Keratinocyte (primary cell): ENCODE results near the gene CCDC150. TPM values are rescaled to one million over a fixed set of nuclear protein-coding genes. Genes with fewer than 3 reads are reported as not detected.
A peak's percentile ranks its signal among the peaks of the same experiment; 100 is the strongest.

ENCODE experiments used
- DNase-seq: peaks from one replicate; pipeline ENCODE4 v3.0.0-alpha.2; 2011; ENCODE audit warnings: low read depth, missing footprints, low spot score
- FAIRE-seq: peaks from 2 replicates; lab custom pipeline; 2011; peaks lifted over from hg19 to GRCh38; lab: Jason Lieb, UNC
- H2AFZ ChIP-seq: 2 replicates; pipeline ENCODE4 v1.6.0; 2012; ENCODE audit warnings: low read length, control low read depth, inconsistent platforms; ENCODE audit not compliant: control insufficient read depth
- H3K27ac ChIP-seq: 2 replicates; pipeline ENCODE4 v1.5.1; 2011; ENCODE audit warnings: low read length; ENCODE audit not compliant: control insufficient read depth, insufficient read depth
- H3K27me3 ChIP-seq: 3 replicates; pipeline ENCODE4 v1.6.0; 2011; ENCODE audit warnings: low read length; ENCODE audit not compliant: control insufficient read depth, insufficient read depth; ENCODE audit errors: extremely low read depth
- H3K36me3 ChIP-seq, 2 experiments: 2 replicates in 1 of 2; 3 replicates in 1 of 2; pipeline ENCODE4 v1.5.1; 2011; ENCODE audit warnings: low read length in 2 of 2, mild to moderate bottlenecking in 1 of 2; ENCODE audit not compliant: control insufficient read depth in 2 of 2, insufficient read depth in 2 of 2; ENCODE audit errors: extremely low read depth in 1 of 2
- H3K4me1 ChIP-seq: 3 replicates; pipeline ENCODE4 v1.5.1; 2011; ENCODE audit warnings: low read length; ENCODE audit not compliant: control insufficient read depth, insufficient read depth; ENCODE audit errors: extremely low read depth
- H3K4me2 ChIP-seq: 3 replicates; pipeline ENCODE4 v1.6.0; 2011; ENCODE audit warnings: low read depth, low read length; ENCODE audit not compliant: control insufficient read depth, insufficient read depth; ENCODE audit errors: extremely low read depth
- H3K4me3 ChIP-seq, 3 experiments: fragments of 200-600 bp in 1 of 3; sonication (generic) in 1 of 3; 2 replicates in 2 of 3; 3 replicates in 1 of 3; pipeline ENCODE4 v1.5.1; 2011 to 2016; ENCODE audit warnings: low read length in 3 of 3, mild to moderate bottlenecking in 3 of 3, control low read depth in 2 of 3, inconsistent platforms in 1 of 3, low read depth in 1 of 3, mixed read lengths in 1 of 3, mixed run types in 1 of 3, moderate library complexity in 1 of 3; ENCODE audit not compliant: control insufficient read depth in 2 of 3, insufficient read depth in 2 of 3; ENCODE audit errors: extremely low read depth in 1 of 3
- H3K79me2 ChIP-seq: 2 replicates; pipeline ENCODE4 v1.6.0; 2012; ENCODE audit warnings: low read length; ENCODE audit not compliant: control insufficient read depth, insufficient read depth
- H3K9ac ChIP-seq: 3 replicates; pipeline ENCODE4 v1.6.0; 2011; ENCODE audit warnings: low read length; ENCODE audit not compliant: control insufficient read depth, insufficient read depth; ENCODE audit errors: extremely low read depth
- H3K9me1 ChIP-seq: 3 replicates; pipeline ENCODE4 v1.6.0; 2011; ENCODE audit warnings: low read length; ENCODE audit not compliant: control insufficient read depth, insufficient read depth; ENCODE audit errors: extremely low read depth
- H3K9me3 ChIP-seq: 2 replicates; pipeline ENCODE4 v1.5.1; 2012; ENCODE audit warnings: low read depth, low read length; ENCODE audit not compliant: control insufficient read depth
- H4K20me1 ChIP-seq: 3 replicates; pipeline ENCODE4 v1.6.0; 2011; ENCODE audit warnings: low read length; ENCODE audit not compliant: control insufficient read depth, insufficient read depth; ENCODE audit errors: extremely low read depth
- EZH2 ChIP-seq: IDR thresholded peaks from one replicate; pipeline ENCODE4 v1.6.1; 2012; ENCODE audit warnings: inconsistent platforms, mild to moderate bottlenecking, low read length, moderate library complexity
- dilution Hi-C: fragments of 300-500 bp; cut with MboI; formaldehyde crosslinking; loops from one replicate; pipeline ENCODE4 v1.7.0; 2020; ENCODE audit warnings: low sequenced_read_pairs; ENCODE audit not compliant: extremely low pct_ligation_motif_present
- polyA minus RNA-seq, 3 experiments: library from RNA; depleted of rRNA, polyadenylated mRNA; stranded (reverse); fragments of >200 nt; gene quantifications; 1 replicate in 1 of 3; 2 replicates in 1 of 3; 3 replicates in 1 of 3; pipeline ENCODE4 v1.2.3, GENCODE V29; 2011
- polyA plus RNA-seq, 5 experiments: library from polyadenylated mRNA; depleted of rRNA in 3 of 5; stranded (reverse) in 3 of 5; stranded (forward) in 1 of 5; unstranded in 1 of 5; fragments of >200 nt; gene quantifications; 1 replicate in 1 of 5; 2 replicates in 3 of 5; 3 replicates in 1 of 5; pipeline versions ENCODE4 v1.2.1 to v1.2.3, GENCODE V29; 2011 to 2012; ENCODE audit warnings: missing spikeins in 2 of 5, low read depth in 1 of 5, low replicate concordance in 1 of 5
- TF ChIP-seq, protein P1 (sequence below), 3 experiments: IDR thresholded peaks in 1 of 3; conservative IDR thresholded peaks in 1 of 3; optimal IDR thresholded peaks in 1 of 3; 2 replicates in 2 of 3; 3 replicates in 1 of 3; pipeline versions ENCODE3 to v1.5.1; 2011; ENCODE audit warnings: low read length in 3 of 3, mild to moderate bottlenecking in 3 of 3, moderate library complexity in 2 of 3, control low read depth in 1 of 3, inconsistent platforms in 1 of 3; ENCODE audit not compliant: insufficient read depth in 2 of 3; ENCODE audit errors: extremely low read depth in 1 of 3

Gene CCDC150
- polyA plus RNA-seq, result 0.86 to 5.0 TPM (median 2.3 TPM) in 3 replicates
- 1.2 TPM for polyA plus RNA-seq (2011; ENCODE audit: low read depth)
- polyA plus RNA-seq (2011; cell fraction: cytosol; rRNA removed), result 0.26 and 0.40 TPM in 2 replicates
- 9.2 and 10.6 TPM in 2 replicates for polyA plus RNA-seq (2011; cell fraction: nucleus; rRNA removed)
- 0.61 and 1.6 TPM in 2 replicates for polyA plus RNA-seq (2012; ENCODE audit: low replicate concordance)
- polyA minus RNA-seq, result 1.2 to 7.8 TPM in 2 of 3 replicates, not detected in the other
- not detected for polyA minus RNA-seq (2011; cell fraction: cytosol; rRNA and poly(A)+ RNA removed)
- 1.3 and 3.6 TPM in 2 replicates for polyA minus RNA-seq (2011; cell fraction: nucleus; rRNA and poly(A)+ RNA removed)

DNA sequence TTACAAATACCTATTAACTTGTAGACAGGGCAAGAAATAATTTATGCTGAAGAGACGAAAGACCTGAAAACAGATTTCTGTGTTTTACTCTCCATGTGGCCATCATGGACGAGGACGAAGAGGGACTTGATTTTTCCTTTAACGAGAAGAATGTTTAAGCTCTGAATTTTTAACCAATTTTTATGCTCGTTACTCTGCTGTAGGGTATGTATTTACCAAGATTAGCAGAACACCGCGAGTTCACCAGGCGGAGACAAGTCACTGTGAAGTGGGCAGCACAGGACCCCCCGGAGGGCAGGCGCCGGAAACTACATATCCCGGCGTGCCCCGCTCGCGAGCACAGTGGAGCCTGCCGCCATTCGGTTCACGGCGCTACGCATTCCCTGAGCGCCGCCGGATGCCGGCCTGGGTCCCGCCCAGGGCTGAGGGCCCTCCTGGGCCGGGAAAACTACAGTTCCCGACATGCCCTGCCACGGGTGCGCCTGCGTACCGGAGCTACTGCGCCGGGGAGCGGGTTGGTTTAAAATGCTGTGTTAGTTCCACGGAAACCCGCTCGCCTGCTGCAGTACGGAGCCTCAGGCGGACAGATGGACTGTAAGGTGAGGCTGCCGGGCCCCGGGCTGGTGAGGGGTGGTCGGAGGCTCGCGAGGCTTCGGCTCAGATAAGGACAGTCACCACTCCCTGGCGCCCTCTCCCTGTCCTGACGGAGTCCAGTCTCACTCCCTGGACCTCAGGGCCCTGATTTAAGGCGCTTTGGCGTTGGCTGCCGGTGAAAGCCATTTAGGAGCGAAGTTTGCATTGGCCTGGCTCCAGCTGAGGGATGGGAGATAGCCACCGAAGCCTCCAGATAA lies at the start of gene CCDC150:
TSS of gene CCDC150 (plus strand) at position 536 of the 851 bp plus-strand sequence. CDS start at position 588, 52 bp downstream.
- peaks cover 6% of the 10 kb centered on the region for H3K4me1 ChIP-seq
- TF ChIP-seq, protein P1, sequence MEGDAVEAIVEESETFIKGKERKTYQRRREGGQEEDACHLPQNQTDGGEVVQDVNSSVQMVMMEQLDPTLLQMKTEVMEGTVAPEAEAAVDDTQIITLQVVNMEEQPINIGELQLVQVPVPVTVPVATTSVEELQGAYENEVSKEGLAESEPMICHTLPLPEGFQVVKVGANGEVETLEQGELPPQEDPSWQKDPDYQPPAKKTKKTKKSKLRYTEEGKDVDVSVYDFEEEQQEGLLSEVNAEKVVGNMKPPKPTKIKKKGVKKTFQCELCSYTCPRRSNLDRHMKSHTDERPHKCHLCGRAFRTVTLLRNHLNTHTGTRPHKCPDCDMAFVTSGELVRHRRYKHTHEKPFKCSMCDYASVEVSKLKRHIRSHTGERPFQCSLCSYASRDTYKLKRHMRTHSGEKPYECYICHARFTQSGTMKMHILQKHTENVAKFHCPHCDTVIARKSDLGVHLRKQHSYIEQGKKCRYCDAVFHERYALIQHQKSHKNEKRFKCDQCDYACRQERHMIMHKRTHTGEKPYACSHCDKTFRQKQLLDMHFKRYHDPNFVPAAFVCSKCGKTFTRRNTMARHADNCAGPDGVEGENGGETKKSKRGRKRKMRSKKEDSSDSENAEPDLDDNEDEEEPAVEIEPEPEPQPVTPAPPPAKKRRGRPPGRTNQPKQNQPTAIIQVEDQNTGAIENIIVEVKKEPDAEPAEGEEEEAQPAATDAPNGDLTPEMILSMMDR (optimal IDR thresholded peaks at IDR 0.05 in 1 of 3, IDR thresholded peaks at IDR 0.05 in 1 of 3, conservative IDR thresholded peaks at IDR 0.05 in 1 of 3; ENCODE audit: extremely low read depth in 1 of 3, insufficient read depth in 2 of 3, low read length in 3 of 3), result peak in 2 of 3 experiments; percentile 32 to 36
- TF ChIP-seq EZH2, result no peak
- no peaks in the 10 kb centered on the region for H3K36me3 ChIP-seq
- peak within 1 kb of the TSS; percentile 74 to 80 (median 79) for H3K4me3 ChIP-seq
- H2AFZ ChIP-seq, result peak within 1 kb of the TSS; percentile 98
- DNase-seq (peak; percentile 33), FAIRE-seq (peak; percentile 29)
- peak within 1 kb of the TSS; percentile 77 for H3K9ac ChIP-seq
- peak within 1 kb of the TSS; percentile 61 for H3K27ac ChIP-seq
- no peaks in the 10 kb centered on the region for H4K20me1 ChIP-seq
- no peaks in the 10 kb centered on the region for H3K9me1 ChIP-seq
- peak within 1 kb of the TSS; percentile 97 for H3K4me2 ChIP-seq
- dilution Hi-C loops, result no loop called here
- no peaks in the 10 kb centered on the region for H3K27me3 ChIP-seq
- peaks cover 3% of the 10 kb centered on the region for H3K79me2 ChIP-seq
- H3K9me3 ChIP-seq, result no peaks in the 10 kb centered on the region

DNA sequence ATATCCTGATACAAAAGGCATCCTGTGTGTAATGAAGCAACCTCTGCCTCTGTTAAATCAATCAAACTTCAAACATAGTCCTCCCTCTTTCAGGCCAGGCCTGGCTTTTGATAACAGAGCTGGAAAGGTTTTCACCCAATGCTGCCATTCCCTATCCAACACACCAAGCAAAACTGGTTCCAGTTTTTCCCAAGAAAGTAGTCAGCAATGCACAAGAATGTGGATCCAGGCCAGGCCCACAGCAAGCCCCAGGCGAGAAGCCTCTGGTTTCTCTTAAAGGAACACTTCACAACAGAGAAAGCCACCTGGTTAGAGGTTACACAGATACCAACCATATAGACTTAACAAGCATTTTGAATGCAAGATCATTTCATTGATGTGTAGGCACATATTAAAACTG lies 49.2 kb upstream of the CCDC150 start:
- H2AFZ ChIP-seq, result no peak overlapping the region
- no peak overlapping the region for H3K27ac ChIP-seq
- H3K36me3 ChIP-seq, result no peaks in the 10 kb centered on the region
- H3K27me3 ChIP-seq, result peaks cover 28% of the 10 kb centered on the region
- no peak overlapping the region for H3K9ac ChIP-seq
- H4K20me1 ChIP-seq, result no peaks in the 10 kb centered on the region
- DNase-seq (no peak), FAIRE-seq (no peak)
- no peak overlapping the region for H3K4me3 ChIP-seq
- dilution Hi-C loops, result no loop called here
- H3K4me1 ChIP-seq, result peaks cover 5% of the 10 kb centered on the region
- H3K4me2 ChIP-seq, result no peak overlapping the region
- no peaks in the 10 kb centered on the region for H3K79me2 ChIP-seq
- no peaks in the 10 kb centered on the region for H3K9me1 ChIP-seq
- TF ChIP-seq, protein P1 (optimal IDR thresholded peaks at IDR 0.05 in 1 of 3, IDR thresholded peaks at IDR 0.05 in 1 of 3, conservative IDR thresholded peaks at IDR 0.05 in 1 of 3; ENCODE audit: extremely low read depth in 1 of 3, insufficient read depth in 2 of 3, low read length in 3 of 3), result no peak
- no peak for TF ChIP-seq EZH2
- H3K9me3 ChIP-seq, result no peaks in the 10 kb centered on the region
